ENCODE results near the gene POLR1E.

GRCh38 chr9:37550781-37551180 lies 65.0 kb downstream of the POLR1E start:
- TF ChIP-seq CTCF (IDR thresholded peaks at IDR 0.05; ENCODE audit: insufficient read depth, low read length, poor library complexity, severe bottlenecking): no peak
- no peak for TF ChIP-seq EZH2phosphoT487 (conservative IDR thresholded peaks at IDR 0.05; ENCODE audit: low read length)

All from SU-DHL-6 (cell line).